ENCODE results near the gene CSTF2T. TPM values are rescaled to one million over a fixed set of nuclear protein-coding genes. Genes with fewer than 3 reads are reported as not detected.

CSTF2T gene, protein sequence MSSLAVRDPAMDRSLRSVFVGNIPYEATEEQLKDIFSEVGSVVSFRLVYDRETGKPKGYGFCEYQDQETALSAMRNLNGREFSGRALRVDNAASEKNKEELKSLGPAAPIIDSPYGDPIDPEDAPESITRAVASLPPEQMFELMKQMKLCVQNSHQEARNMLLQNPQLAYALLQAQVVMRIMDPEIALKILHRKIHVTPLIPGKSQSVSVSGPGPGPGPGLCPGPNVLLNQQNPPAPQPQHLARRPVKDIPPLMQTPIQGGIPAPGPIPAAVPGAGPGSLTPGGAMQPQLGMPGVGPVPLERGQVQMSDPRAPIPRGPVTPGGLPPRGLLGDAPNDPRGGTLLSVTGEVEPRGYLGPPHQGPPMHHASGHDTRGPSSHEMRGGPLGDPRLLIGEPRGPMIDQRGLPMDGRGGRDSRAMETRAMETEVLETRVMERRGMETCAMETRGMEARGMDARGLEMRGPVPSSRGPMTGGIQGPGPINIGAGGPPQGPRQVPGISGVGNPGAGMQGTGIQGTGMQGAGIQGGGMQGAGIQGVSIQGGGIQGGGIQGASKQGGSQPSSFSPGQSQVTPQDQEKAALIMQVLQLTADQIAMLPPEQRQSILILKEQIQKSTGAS
- total RNA-seq (10 to 100 TPM; 18.2 to 25.2 TPM), polyA plus RNA-seq (10 to 100 TPM in 1 of 2 donors, 1 to 10 TPM in 1; 6.9 to 10.3 TPM)
- long read RNA-seq, donor 1, full-length matches to known transcripts, result 43 of 44 reads
- long read RNA-seq, donor 1, partial matches to known transcripts, result 0 of 44 reads
- long read RNA-seq, donor 1, other reads (novel, unspliced or antisense), result 1 of 44 reads
- long read RNA-seq, donor 2, full-length matches to known transcripts, result 6 of 7 reads
- long read RNA-seq, donor 2, partial matches to known transcripts, result 0 of 7 reads
- long read RNA-seq, donor 2, other reads (novel, unspliced or antisense), result 1 of 7 reads

GRCh38 chr10:51699475-51700227 lies at the start of gene CSTF2T:
Gene CSTF2T, minus strand, starts transcription at chr10:51699595. Its CDS starts 46 bp downstream, at chr10:51699549.
- H3K27me3 ChIP-seq (ENCODE audit: control insufficient read depth in 1 of 2, insufficient read depth in 2 of 2, low read length in 1 of 2), result no peaks in the 10 kb centered on the region
- H3K4me3 ChIP-seq (ENCODE audit: low read length in 2 of 2), result peak within 1 kb of the TSS; percentile 60 to 98
- H3K27ac ChIP-seq (ENCODE audit: low read depth in 1 of 2, low read length in 2 of 2), result peak within 1 kb of the TSS; percentile 80 to 99
- peak; percentile 93 for DNase-seq
- H3K9me3 ChIP-seq (ENCODE audit: control insufficient read depth, low read length), result no peaks in the 10 kb centered on the region
- intact Hi-C loops (cut with DNase I), result loop anchor here in 1 of 2 donors (10.0 kb wide), 2 partner anchors 515 to 625 kb away; partner anchors contain the start of gene PRKG1
- WGBS, 2 donors, result 0% methylated on average over 45 of the region's 45 CpGs
- peaks cover 0 to 4% of the 10 kb centered on the region in 2 donors for H3K4me1 ChIP-seq (ENCODE audit: control insufficient read depth in 1 of 2, insufficient read depth in 2 of 2, low read length in 2 of 2)
- H3K36me3 ChIP-seq (ENCODE audit: control insufficient read depth in 1 of 2, insufficient read depth in 2 of 2, low read length in 1 of 2), result no peaks in the 10 kb centered on the region
- ATAC-seq (ENCODE audit: low FRiP score), result peak; percentile 97

DNA sequence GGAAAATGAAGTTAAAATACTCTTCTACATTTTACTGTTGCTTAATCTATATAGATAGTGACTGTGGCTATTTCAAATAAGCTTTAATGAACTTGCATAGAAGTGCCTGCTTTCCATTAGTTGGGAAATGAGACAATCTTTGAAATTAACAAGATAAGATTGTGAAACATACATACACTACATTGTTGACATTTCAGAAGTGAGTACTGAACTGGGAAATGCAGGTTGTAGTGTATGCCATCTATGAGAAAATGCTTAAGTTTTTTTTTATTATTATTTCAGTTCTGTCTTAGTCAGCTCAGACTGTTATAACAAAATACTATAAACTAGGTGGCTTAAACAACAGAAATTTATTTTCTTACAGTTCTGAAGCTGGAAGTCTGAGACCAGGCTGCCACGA lies 49.6 kb upstream of the CSTF2T start:
- DNase-seq, result no peak
- WGBS, 2 donors, result 7 to 25% methylated on average over 1 of the region's 1 CpG
- intact Hi-C loops (cut with DNase I), result no loop called here

DNA sequence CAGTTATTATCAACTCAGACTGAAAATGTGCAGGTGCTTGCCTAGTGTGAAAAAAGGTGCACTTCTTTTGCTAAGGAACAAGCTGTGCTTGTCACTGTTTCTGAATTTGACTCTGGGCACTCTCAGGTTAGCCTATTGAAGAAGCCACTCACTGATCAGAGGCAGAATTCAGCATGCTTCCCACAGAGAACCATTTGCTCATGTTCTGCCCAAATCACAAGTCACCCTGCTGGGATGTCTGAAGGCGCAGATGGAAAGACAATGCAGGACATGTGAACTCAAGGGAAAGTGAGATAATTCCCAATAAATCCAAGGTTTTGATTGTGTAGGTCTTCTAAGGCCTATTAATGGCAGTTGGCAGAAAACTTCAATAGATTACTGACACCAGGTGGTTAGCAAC lies 47.8 kb upstream of the CSTF2T start:
- intact Hi-C loops (cut with DNase I), result no loop called here

More for the DNA sequence above, 49.6 kb upstream of the CSTF2T start:
- H3K4me3 ChIP-seq (ENCODE audit: low read length in 2 of 2), result no peak overlapping the region
- no peak for ATAC-seq (ENCODE audit: low FRiP score)
- H3K9me3 ChIP-seq (ENCODE audit: control insufficient read depth, low read length), result no peaks in the 10 kb centered on the region
- peaks cover 2 to 6% of the 10 kb centered on the region in 2 donors for H3K4me1 ChIP-seq (ENCODE audit: control insufficient read depth in 1 of 2, insufficient read depth in 2 of 2, low read length in 2 of 2)
- no peaks in the 10 kb centered on the region for H3K27me3 ChIP-seq (ENCODE audit: control insufficient read depth in 1 of 2, insufficient read depth in 2 of 2, low read length in 1 of 2)
- H3K27ac ChIP-seq (ENCODE audit: low read depth in 1 of 2, low read length in 2 of 2), result peak overlapping the region in 1 of 2 donors; percentile 4
- H3K36me3 ChIP-seq (ENCODE audit: control insufficient read depth in 1 of 2, insufficient read depth in 2 of 2, low read length in 1 of 2), result no peaks in the 10 kb centered on the region

DNA sequence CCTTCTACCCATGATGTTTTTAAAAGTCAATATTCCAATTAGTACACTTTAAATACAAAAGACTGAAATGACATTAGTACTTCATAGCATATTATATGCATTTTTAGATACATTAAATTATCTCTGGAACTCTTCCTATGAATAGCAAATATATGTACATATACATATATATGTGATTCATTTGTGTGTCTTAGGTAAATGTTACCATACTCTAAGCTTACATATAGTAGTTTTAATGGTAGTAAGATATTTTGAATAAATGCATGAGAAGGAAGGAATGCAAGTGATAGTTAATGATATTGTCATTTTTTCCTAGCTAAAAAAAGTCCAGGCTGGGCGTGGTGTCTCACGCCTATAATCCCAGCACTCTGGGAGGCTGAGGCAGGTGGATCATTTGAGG lies 46.0 kb upstream of the CSTF2T start:
- H3K36me3 ChIP-seq (ENCODE audit: control insufficient read depth in 1 of 2, insufficient read depth in 2 of 2, low read length in 1 of 2), result no peaks in the 10 kb centered on the region
- no peak overlapping the region for H3K27ac ChIP-seq (ENCODE audit: low read depth in 1 of 2, low read length in 2 of 2)
- 97 to 100% methylated on average over 2 of the region's 2 CpGs for WGBS, 2 donors
- intact Hi-C loops (cut with DNase I), result no loop called here
- H3K27me3 ChIP-seq (ENCODE audit: control insufficient read depth in 1 of 2, insufficient read depth in 2 of 2, low read length in 1 of 2), result no peaks in the 10 kb centered on the region
- peaks cover 2 to 11% of the 10 kb centered on the region in 2 donors for H3K4me1 ChIP-seq (ENCODE audit: control insufficient read depth in 1 of 2, insufficient read depth in 2 of 2, low read length in 2 of 2)
- H3K9me3 ChIP-seq (ENCODE audit: control insufficient read depth, low read length), result no peaks in the 10 kb centered on the region
- ATAC-seq (ENCODE audit: low FRiP score) (no peak), DNase-seq (no peak)
- no peak overlapping the region for H3K4me3 ChIP-seq (ENCODE audit: low read length in 2 of 2)

More for the DNA sequence above, 47.8 kb upstream of the CSTF2T start:
- peaks cover 2 to 11% of the 10 kb centered on the region in 2 donors for H3K4me1 ChIP-seq (ENCODE audit: control insufficient read depth in 1 of 2, insufficient read depth in 2 of 2, low read length in 2 of 2)
- no peaks in the 10 kb centered on the region for H3K27me3 ChIP-seq (ENCODE audit: control insufficient read depth in 1 of 2, insufficient read depth in 2 of 2, low read length in 1 of 2)
- H3K27ac ChIP-seq (ENCODE audit: low read depth in 1 of 2, low read length in 2 of 2), result peak overlapping the region in 1 of 2 donors; percentile 57
- no peak for ATAC-seq (ENCODE audit: low FRiP score)
- H3K4me3 ChIP-seq (ENCODE audit: low read length in 2 of 2), result no peak overlapping the region
- H3K9me3 ChIP-seq (ENCODE audit: control insufficient read depth, low read length), result no peaks in the 10 kb centered on the region
- WGBS, 2 donors, result 99 to 100% methylated on average over 1 of the region's 1 CpG
- H3K36me3 ChIP-seq (ENCODE audit: control insufficient read depth in 1 of 2, insufficient read depth in 2 of 2, low read length in 1 of 2), result no peaks in the 10 kb centered on the region
- no peak for DNase-seq

- DNase-seq, result no peak
- Histone ChIP-seq H3K9me3 (ENCODE audit: control insufficient read depth, low read length) (no peaks in the 10 kb centered on the region), H3K4me1 (ENCODE audit: control insufficient read depth in 1 of 2, insufficient read depth in 2 of 2, low read length in 2 of 2) (peaks cover 2 to 11% of the 10 kb centered on the region in 2 donors), H3K27ac (ENCODE audit: low read depth in 1 of 2, low read length in 2 of 2) (peak overlapping the region in 1 of 2 donors; percentile 71), H3K27me3 (ENCODE audit: control insufficient read depth in 1 of 2, insufficient read depth in 2 of 2, low read length in 1 of 2) (no peaks in the 10 kb centered on the region), H3K4me3 (ENCODE audit: low read length in 2 of 2) (no peak overlapping the region), H3K36me3 (ENCODE audit: control insufficient read depth in 1 of 2, insufficient read depth in 2 of 2, low read length in 1 of 2) (no peaks in the 10 kb centered on the region)
- 86 to 93% methylated on average over 6 of the region's 6 CpGs for WGBS, 2 donors
- no peak for ATAC-seq (ENCODE audit: low FRiP score)
- intact Hi-C loops (cut with DNase I), result no loop called here
These were observed 45.0 kb upstream of the CSTF2T start for GRCh38 chr10:51744235-51745000.

GRCh38 chr10:51743146-51743545 lies 43.8 kb upstream of the CSTF2T start:
- Histone ChIP-seq H3K36me3 (ENCODE audit: control insufficient read depth in 1 of 2, insufficient read depth in 2 of 2, low read length in 1 of 2) (no peaks in the 10 kb centered on the region), H3K27ac (ENCODE audit: low read depth in 1 of 2, low read length in 2 of 2) (peak overlapping the region; percentile 8 to 94), H3K27me3 (ENCODE audit: control insufficient read depth in 1 of 2, insufficient read depth in 2 of 2, low read length in 1 of 2) (no peaks in the 10 kb centered on the region), H3K9me3 (ENCODE audit: control insufficient read depth, low read length) (no peaks in the 10 kb centered on the region), H3K4me3 (ENCODE audit: low read length in 2 of 2) (peak overlapping the region in 1 of 2 donors; percentile 26), H3K4me1 (ENCODE audit: control insufficient read depth in 1 of 2, insufficient read depth in 2 of 2, low read length in 2 of 2) (peaks cover 2 to 11% of the 10 kb centered on the region in 2 donors)
- 8 to 17% methylated on average over 6 of the region's 6 CpGs for WGBS, 2 donors
- ATAC-seq (ENCODE audit: low FRiP score) (no peak), DNase-seq (no peak)
- intact Hi-C loops (cut with DNase I), result no loop called here

GRCh38 chr10:51733057-51733456 lies 33.7 kb upstream of the CSTF2T start:
- peaks cover 2 to 6% of the 10 kb centered on the region in 2 donors for H3K4me1 ChIP-seq (ENCODE audit: control insufficient read depth in 1 of 2, insufficient read depth in 2 of 2, low read length in 2 of 2)
- H3K9me3 ChIP-seq (ENCODE audit: control insufficient read depth, low read length), result no peaks in the 10 kb centered on the region
- peak overlapping the region in 1 of 2 donors; percentile 30 for H3K27ac ChIP-seq (ENCODE audit: low read depth in 1 of 2, low read length in 2 of 2)
- ATAC-seq (ENCODE audit: low FRiP score), result no peak
- H3K27me3 ChIP-seq (ENCODE audit: control insufficient read depth in 1 of 2, insufficient read depth in 2 of 2, low read length in 1 of 2), result no peaks in the 10 kb centered on the region
- H3K4me3 ChIP-seq (ENCODE audit: low read length in 2 of 2), result no peak overlapping the region
- WGBS, 2 donors, result 55 to 63% methylated on average over 1 of the region's 1 CpG
- no peak for DNase-seq
- intact Hi-C loops (cut with DNase I), result loop anchor here in 1 of 2 donors (5.0 kb wide), 1 partner anchor 34 kb away; no protein-coding TSS in a partner anchor
- H3K36me3 ChIP-seq (ENCODE audit: control insufficient read depth in 1 of 2, insufficient read depth in 2 of 2, low read length in 1 of 2), result peaks cover 0 to 4% of the 10 kb centered on the region in 2 donors

Measured in aorta (tissue), 5 donors.